PC-3 (cell line): ENCODE results near the gene EXOC7. TPM values are rescaled to one million over a fixed set of nuclear protein-coding genes. Genes with fewer than 3 reads are reported as not detected.
A peak's percentile ranks its signal among the peaks of the same experiment; 100 is the strongest.

Source experiments
- ATAC-seq: fragments of 200-7000 bp; cut with Tn5 transposase; 2 replicates; pipeline ENCODE4 v1.9.1; 2020; ENCODE audit warnings: mild to moderate bottlenecking, moderate library complexity
- BruUV-seq: library from RNA; stranded (reverse); fragments of 400-500 nt; replicated peaks from 2 replicates; lab custom pipeline; 2021; lab: Mats Ljungman, UMichigan
- CTCF ChIA-PET: fragments of 300-600 bp; sonication (Branson Sonifier 250); formaldehyde crosslinking; loops from one replicate; lab custom pipeline; 2022; ENCODE audit warnings: antibody characterized with exemption; lab: Charles Lee
- POLR2A ChIA-PET: fragments of 300-600 bp; sonication (Branson Sonifier 250); formaldehyde crosslinking; loops from one replicate; lab custom pipeline; 2022; ENCODE audit warnings: antibody characterized with exemption; ENCODE audit not compliant: unreplicated experiment; lab: Charles Lee
- DNase-seq: peaks from one replicate; pipeline ENCODE4 v3.0.0-alpha.2; 2015
- H2AFZ ChIP-seq: fragments of 300-600 bp; sonication (generic); 2 replicates; pipeline ENCODE4 v1.6.0; 2016; ENCODE audit warnings: antibody characterized with exemption, low read length
- H3F3A ChIP-seq: fragments of 300-600 bp; sonication (generic); one replicate; pipeline ENCODE4 v1.6.0; 2017; ENCODE audit warnings: antibody characterized with exemption, low read length, control low read depth, mild to moderate bottlenecking; ENCODE audit not compliant: unreplicated experiment
- H3K27ac ChIP-seq: fragments of 300-600 bp; sonication (generic); 2 replicates; pipeline ENCODE4 v1.5.1; 2016; ENCODE audit warnings: mild to moderate bottlenecking, low read length
- H3K27me3 ChIP-seq: fragments of 300-600 bp; sonication (generic); 2 replicates; pipeline ENCODE4 v1.6.1; 2016; ENCODE audit warnings: low read length, mixed read lengths
- H3K36me3 ChIP-seq: fragments of 300-600 bp; sonication (generic); 2 replicates; pipeline ENCODE4 v1.6.1; 2016; ENCODE audit warnings: low read depth, mixed run types, low read length, mixed read lengths
- H3K4me1 ChIP-seq: fragments of 300-600 bp; sonication (generic); 2 replicates; pipeline ENCODE4 v1.5.1; 2016; ENCODE audit warnings: low read length; ENCODE audit not compliant: insufficient read depth
- H3K4me2 ChIP-seq: fragments of 300-600 bp; sonication (generic); 2 replicates; pipeline ENCODE4 v1.6.0; 2016; ENCODE audit warnings: low read length
- H3K4me3 ChIP-seq: fragments of 300-600 bp; sonication (generic); 2 replicates; pipeline ENCODE4 v1.5.1; 2016; ENCODE audit warnings: mild to moderate bottlenecking, low read length, mixed read lengths
- H3K79me2 ChIP-seq: fragments of 300-600 bp; sonication (generic); 2 replicates; pipeline ENCODE4 v1.6.1; 2017; ENCODE audit warnings: low read length, mixed read lengths
- H3K9ac ChIP-seq: fragments of 300-600 bp; sonication (generic); 2 replicates; pipeline ENCODE4 v1.6.0; 2016; ENCODE audit warnings: mild to moderate bottlenecking, low read length
- H3K9me2 ChIP-seq: fragments of 300-600 bp; sonication (generic); replicated peaks from 2 replicates; pipeline ENCODE4 v1.6.1; 2016; ENCODE audit warnings: mixed run types, low read length, mixed read lengths
- H3K9me3 ChIP-seq: fragments of 300-600 bp; sonication (generic); 2 replicates; pipeline ENCODE4 v1.6.1; 2016; ENCODE audit warnings: low read length, mixed read lengths
- H4K20me1 ChIP-seq: fragments of 300-600 bp; sonication (generic); 2 replicates; pipeline ENCODE4 v1.6.1; 2016; ENCODE audit warnings: low read length, mixed read lengths
- CTCF ChIP-seq: fragments of 300-600 bp; sonication (generic); conservative IDR thresholded peaks from 2 replicates; pipeline ENCODE4 v1.5.1; 2017; ENCODE audit warnings: antibody characterized with exemption, low read depth, mild to moderate bottlenecking, low read length
- EZH2 ChIP-seq: fragments of 300-600 bp; sonication (generic); IDR thresholded peaks from one replicate; pipeline ENCODE4 v1.6.1; 2017; ENCODE audit warnings: antibody characterized with exemption, mild to moderate bottlenecking, low read length; ENCODE audit not compliant: unreplicated experiment
- EZH2phosphoT487 ChIP-seq: fragments of 300-600 bp; sonication (generic); IDR thresholded peaks from 2 replicates; pipeline ENCODE4 v1.6.1; 2018; ENCODE audit warnings: mild to moderate bottlenecking, antibody characterized with exemption, low read length, borderline replicate concordance
- intact Hi-C: fragments of 100-400 bp; cut with micrococcal nuclease; formaldehyde crosslinking; loops from 2 replicates; pipeline ENCODE4 v1.9.0; 2023
- total RNA-seq: library from RNA; depleted of rRNA; stranded (reverse); fragments of >200 nt; gene quantifications from 2 replicates; pipeline ENCODE4 v1.2.3, GENCODE V29; 2014

Gene EXOC7
- total RNA-seq, 1 experiment from 2014 or later = 153 TPM

GRCh38 chr17:76094046-76094445 lies 9.5 kb downstream of the EXOC7 start:
- Histone ChIP-seq H3K4me2 (no peak overlapping the region), H3K79me2 (no peaks in the 10 kb centered on the region), H3K9me3 (no peaks in the 10 kb centered on the region), H3K9me2 (no peaks in the 10 kb centered on the region), H3K9ac (no peak overlapping the region), H3K27me3 (no peaks in the 10 kb centered on the region), H4K20me1 (no peaks in the 10 kb centered on the region), H3K4me1 (no peaks in the 10 kb centered on the region), H3K27ac (no peak overlapping the region), H3K36me3 (peaks cover 54% of the 10 kb centered on the region), H3F3A (no peaks in the 10 kb centered on the region), H2AFZ (no peak overlapping the region), H3K4me3 (no peak overlapping the region)
- no peak for TF ChIP-seq EZH2phosphoT487
- TF ChIP-seq CTCF = no peak
- TF ChIP-seq EZH2 = no peak
- no TSS peak for BruUV-seq
- DNase-seq (no peak), ATAC-seq (no peak)
- CTCF ChIA-PET = no interaction called here
- intact Hi-C loops = no loop called here
- POLR2A ChIA-PET = no interaction called here

GRCh38 chr17:76092526-76093413 lies 10.8 kb downstream of the EXOC7 start:
- H3K27ac ChIP-seq = no peak overlapping the region
- H3K79me2 ChIP-seq = no peaks in the 10 kb centered on the region
- no peak overlapping the region for H3K4me2 ChIP-seq
- POLR2A ChIA-PET = no interaction called here
- CTCF ChIA-PET = no interaction called here
- TSS peak; percentile 4 for BruUV-seq
- no peak overlapping the region for H2AFZ ChIP-seq
- no peaks in the 10 kb centered on the region for H3K9me2 ChIP-seq
- H3K4me1 ChIP-seq = no peaks in the 10 kb centered on the region
- no peaks in the 10 kb centered on the region for H3F3A ChIP-seq
- no peaks in the 10 kb centered on the region for H4K20me1 ChIP-seq
- peaks cover 63% of the 10 kb centered on the region for H3K36me3 ChIP-seq
- no peaks in the 10 kb centered on the region for H3K27me3 ChIP-seq
- TF ChIP-seq EZH2phosphoT487 (no peak), EZH2 (no peak), CTCF (no peak)
- DNase-seq (no peak), ATAC-seq (no peak)
- intact Hi-C loops = no loop called here
- H3K9me3 ChIP-seq = no peaks in the 10 kb centered on the region
- H3K9ac ChIP-seq = no peak overlapping the region
- H3K4me3 ChIP-seq = no peak overlapping the region
